Kasumi-1 (cell line): ENCODE measurements around the gene FGF14.

Experiments used
- DNase-seq, 2 experiments: peaks; one replicate each; lab custom pipeline; 2025; lab: John Stamatoyannopoulos, UW

The FGF14 gene

GRCh38 chr13:102367836-102368235 is 34.0 kb downstream of the FGF14 start:
- no peak for DNase-seq

- no peak for DNase-seq
Observed at GRCh38 chr13:102361113-102361512, 40.7 kb downstream of the FGF14 start.

DNA sequence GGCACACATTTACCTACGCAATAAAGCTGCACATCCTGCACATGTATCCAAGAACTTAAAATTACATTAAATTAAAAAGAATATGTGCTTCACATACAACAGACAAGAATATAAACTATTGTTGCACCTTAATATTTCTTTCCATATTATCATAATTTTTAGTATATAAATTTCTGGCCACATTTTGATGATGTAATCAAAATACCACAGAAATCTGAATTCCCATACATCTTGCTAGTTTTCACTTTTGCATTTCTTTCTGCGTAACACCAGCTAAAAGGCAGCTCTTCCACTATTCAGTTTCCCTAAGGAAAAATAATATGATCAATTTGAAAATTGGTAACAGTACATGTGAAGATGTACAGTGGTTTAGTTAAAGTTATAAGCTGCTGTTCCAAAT is 42.6 kb downstream of the FGF14 start:
- DNase-seq = no peak

DNA sequence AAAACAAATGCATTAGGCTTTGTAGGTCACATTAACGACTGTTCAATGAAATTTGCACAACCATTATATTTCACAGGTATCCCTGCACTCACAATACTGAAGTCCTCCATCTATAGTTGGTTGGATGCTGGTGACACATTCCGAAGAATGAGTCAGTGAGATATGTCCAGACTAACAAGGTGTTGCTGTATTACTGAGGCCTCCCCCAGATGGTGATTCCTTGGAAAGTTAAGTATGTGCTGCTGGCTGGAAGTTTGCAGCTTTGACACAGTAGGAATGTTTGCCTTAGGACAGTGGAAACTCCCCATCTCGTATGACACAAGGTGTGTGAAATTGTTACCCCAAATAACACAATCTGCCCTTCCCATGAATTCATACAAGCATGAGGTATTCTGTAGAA is 46.6 kb downstream of the FGF14 start:
- no peak for DNase-seq

DNA sequence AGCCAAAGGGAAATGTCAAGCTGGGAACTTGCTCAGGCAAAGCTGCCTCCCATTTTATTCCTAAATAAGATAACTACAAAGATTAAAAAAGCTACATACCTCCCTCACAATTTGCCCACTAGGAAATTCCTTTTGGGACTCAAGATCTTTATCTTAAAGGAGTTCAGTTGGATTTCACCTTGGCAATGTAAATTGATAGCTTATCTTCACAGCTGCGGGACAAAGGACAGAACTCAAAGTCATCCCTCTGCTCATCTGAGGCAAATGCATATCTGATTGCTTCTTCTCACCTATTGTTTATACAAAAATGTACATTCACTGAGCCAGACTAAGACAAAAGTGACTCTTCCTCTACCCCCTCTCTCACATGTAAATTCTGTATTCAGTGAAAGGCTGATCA is 47.8 kb downstream of the FGF14 start:
- no peak for DNase-seq

DNA sequence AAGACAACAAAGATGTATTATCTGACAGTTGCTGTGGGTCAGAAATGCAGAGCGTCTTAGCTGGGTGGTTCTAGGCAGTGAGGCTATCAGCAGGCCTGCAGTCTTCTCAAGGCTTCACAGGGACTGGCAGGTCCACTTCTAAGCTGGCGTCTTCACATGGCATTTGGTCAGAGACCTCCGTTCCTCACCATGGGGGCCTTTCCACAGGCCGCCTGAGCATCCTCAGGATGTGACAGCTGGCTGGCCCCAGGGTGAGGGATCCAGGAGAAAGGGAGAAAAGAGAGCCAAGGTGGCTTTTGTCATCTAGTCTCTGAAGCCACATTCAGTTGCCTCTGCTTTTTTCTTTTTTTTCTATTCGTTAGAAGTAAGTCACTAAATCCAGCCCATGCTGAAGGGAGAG is 50.3 kb downstream of the FGF14 start:
- no peak for DNase-seq

GRCh38 chr13:102347490-102347889 is 54.4 kb downstream of the FGF14 start:
- no peak for DNase-seq

GRCh38 chr13:102346769-102347168 is 55.1 kb downstream of the FGF14 start:
- no peak for DNase-seq

GRCh38 chr13:102344410-102344809 is 57.4 kb downstream of the FGF14 start:
- DNase-seq = no peak

DNA sequence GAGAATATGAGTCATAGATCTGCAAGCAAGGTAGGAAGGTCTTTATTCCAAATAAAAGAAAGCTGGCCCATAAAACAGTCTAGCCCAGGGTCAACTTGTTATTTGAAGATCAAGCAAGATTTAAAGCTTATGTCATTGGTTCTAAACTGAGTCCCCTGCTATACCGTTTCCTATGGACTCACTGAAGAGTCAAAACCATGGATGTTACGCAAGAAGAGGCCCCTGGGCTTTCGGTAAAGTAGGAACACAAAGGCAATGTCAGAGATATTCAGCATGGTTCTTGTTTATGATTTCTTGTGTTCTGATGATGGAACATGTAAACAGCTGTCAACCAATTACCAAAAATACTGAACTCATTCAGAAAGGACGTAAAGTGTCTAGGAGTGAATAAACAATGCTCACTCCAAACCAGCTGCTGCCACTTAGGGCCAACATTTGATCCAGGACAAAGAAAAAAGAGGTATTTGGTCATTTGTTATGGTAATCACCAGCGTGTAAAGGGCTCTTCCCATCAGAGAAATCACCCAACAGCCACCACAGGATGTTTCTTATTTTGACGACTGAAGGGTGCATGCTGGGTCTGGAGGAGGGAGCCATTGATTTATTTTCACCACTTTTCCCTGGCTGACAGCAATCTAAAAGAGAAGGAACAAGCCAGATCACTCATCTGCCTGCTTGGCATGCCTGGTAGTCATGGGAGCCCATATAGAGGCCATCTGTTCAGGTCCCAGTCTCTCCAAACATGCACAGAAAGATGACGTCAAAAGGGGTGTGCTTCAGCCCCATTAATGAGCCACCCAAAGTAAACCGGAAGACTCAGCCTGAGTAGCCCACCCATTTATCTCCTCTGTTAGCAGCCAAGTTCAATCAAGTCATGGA is 68.3 kb downstream of the FGF14 start:
- no peak for DNase-seq

- DNase-seq = no peak
Observed at GRCh38 chr13:102328909-102329308, 72.9 kb downstream of the FGF14 start.

GRCh38 chr13:102327119-102327617 is 74.7 kb downstream of the FGF14 start:
- DNase-seq = no peak

- no peak for DNase-seq
Observed at GRCh38 chr13:102326381-102327118, 75.3 kb downstream of the FGF14 start.

- DNase-seq = no peak
Observed at GRCh38 chr13:102325321-102325720, 76.5 kb downstream of the FGF14 start.

GRCh38 chr13:102323505-102323904 is 78.3 kb downstream of the FGF14 start:
- DNase-seq = no peak

- DNase-seq = no peak
Observed at GRCh38 chr13:102323012-102323411, 78.8 kb downstream of the FGF14 start.

DNA sequence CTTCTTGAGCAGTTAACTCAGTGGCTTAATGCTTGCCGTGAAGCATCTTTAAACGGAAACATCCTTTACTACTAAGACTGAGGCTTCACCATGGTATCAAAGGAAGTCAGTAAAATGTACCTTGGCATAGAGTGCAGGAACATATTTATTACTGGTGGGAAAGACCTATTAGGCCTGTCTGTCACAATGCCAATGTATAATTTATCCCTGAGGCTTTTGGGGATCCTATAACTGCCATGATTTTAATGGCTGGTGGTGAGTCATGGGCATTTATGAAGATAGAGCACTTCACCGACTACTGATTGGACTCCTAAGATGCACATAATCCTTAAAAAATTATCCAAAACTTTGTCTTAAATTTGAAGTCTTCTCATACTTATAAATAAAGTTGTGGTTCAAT is 79.6 kb downstream of the FGF14 start:
- no peak for DNase-seq

DNA sequence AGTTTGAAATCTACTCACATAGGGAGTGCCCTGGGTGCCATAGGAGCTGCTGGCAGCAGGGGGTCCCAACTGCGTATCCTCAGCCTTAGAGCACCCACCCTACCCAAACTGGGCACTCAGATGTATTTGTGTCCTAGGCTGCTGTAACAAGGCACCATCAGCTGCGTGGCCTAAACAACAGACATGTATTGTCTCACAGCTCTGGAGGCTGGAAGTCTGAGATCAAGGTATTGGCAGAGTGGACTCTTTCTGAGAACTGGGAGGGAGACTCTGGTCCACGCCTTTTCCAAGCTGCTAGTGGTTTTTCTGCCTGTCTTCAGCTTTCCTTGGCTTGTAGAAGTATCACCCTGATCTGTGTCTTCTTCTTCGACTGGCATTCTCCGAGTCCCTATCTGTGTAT is 83.6 kb downstream of the FGF14 start:
- no peak for DNase-seq

- no peak for DNase-seq
Observed at GRCh38 chr13:102317593-102317992, 84.3 kb downstream of the FGF14 start.

- DNase-seq = no peak
Observed at GRCh38 chr13:102316732-102317131, 85.1 kb downstream of the FGF14 start.

GRCh38 chr13:102312841-102313240 is 89.0 kb downstream of the FGF14 start:
- DNase-seq = no peak

DNA sequence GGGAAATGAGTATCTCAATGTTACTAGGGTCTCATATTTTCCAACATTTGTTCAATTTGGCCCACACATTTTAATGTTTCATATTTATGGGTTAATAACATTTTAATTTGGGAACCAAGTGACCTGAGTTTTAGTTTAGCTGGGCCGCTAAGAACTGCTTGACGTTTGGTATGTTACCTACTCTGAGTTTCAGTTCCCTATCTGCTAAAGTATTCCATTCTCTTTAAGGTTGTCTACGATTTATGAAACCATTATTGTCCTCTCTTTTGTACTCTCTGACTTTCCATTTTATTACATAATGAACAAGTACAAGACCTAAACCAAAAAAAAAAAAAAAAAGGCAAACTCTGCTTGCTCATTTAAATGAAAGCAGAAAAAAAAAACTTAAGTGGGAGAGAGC is 89.9 kb downstream of the FGF14 start:
- DNase-seq = no peak

- no peak for DNase-seq
Observed at GRCh38 chr13:102311419-102311796, 90.4 kb downstream of the FGF14 start.
